ENCODE measurements around the gene GJD2.

The GJD2 gene

DNA sequence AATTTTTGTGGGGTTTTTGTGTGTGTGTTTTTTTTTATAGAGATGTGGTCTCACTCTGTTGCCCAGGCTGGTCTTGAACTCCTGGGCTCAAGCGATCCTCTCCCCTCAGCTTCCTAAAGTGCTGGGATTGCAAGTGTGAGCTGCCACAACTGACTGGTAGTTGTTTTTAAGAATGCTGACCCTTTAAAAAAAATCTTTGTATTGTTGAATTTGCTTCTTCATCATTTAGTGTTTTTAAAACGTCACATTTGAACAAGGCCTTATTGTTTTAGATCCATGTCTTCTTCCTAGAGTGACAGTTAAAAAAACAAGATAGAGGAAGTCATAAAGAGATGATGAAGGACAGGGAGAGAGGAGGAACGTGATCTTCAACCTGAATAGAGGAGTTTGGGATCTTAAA is 24.1 kb downstream of the GJD2 start:
- no peak for DNase-seq (ENCODE audit: extremely low read depth, insufficient read length)
- H3K4me3 ChIP-seq (replicated peaks; ENCODE audit: low read depth, low read length): no peak overlapping the region
- TF ChIP-seq, protein P1, sequence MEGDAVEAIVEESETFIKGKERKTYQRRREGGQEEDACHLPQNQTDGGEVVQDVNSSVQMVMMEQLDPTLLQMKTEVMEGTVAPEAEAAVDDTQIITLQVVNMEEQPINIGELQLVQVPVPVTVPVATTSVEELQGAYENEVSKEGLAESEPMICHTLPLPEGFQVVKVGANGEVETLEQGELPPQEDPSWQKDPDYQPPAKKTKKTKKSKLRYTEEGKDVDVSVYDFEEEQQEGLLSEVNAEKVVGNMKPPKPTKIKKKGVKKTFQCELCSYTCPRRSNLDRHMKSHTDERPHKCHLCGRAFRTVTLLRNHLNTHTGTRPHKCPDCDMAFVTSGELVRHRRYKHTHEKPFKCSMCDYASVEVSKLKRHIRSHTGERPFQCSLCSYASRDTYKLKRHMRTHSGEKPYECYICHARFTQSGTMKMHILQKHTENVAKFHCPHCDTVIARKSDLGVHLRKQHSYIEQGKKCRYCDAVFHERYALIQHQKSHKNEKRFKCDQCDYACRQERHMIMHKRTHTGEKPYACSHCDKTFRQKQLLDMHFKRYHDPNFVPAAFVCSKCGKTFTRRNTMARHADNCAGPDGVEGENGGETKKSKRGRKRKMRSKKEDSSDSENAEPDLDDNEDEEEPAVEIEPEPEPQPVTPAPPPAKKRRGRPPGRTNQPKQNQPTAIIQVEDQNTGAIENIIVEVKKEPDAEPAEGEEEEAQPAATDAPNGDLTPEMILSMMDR (IDR thresholded peaks at IDR 0.05; ENCODE audit: insufficient read depth, low read length, poor library complexity, severe bottlenecking): no peak
- H3K27me3 ChIP-seq (replicated peaks; ENCODE audit: control insufficient read depth, insufficient read depth, low read length): no peaks in the 10 kb centered on the region; the same call in 1 of the 2 replicates
- no peaks in the 10 kb centered on the region for H3K36me3 ChIP-seq (ENCODE audit: control insufficient read depth, insufficient read depth, low read length)

DNA sequence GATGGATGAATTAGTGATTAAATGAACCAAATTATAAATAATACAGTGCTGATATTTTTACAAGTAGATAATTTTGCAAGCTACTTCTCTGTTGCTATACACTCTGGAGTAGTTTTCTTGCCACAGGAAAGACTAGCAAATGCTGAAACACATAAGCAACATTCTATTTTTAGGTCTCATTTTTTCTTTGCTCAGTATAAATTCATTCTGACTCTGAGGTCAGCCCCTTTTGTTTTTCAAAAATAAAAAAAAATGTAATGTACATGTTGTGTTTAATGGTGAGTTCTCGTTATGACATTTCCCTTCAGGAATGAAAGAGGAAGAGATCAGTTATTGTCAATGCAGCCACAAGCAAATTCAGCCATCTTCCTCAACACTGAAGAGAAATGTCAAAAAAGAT is 24.9 kb downstream of the GJD2 start:
- TF ChIP-seq, protein P1 (IDR thresholded peaks at IDR 0.05; ENCODE audit: insufficient read depth, low read length, poor library complexity, severe bottlenecking): no peak
- H3K4me3 ChIP-seq (replicated peaks; ENCODE audit: low read depth, low read length): no peak overlapping the region
- no peak for DNase-seq (ENCODE audit: extremely low read depth, insufficient read length)
- no peaks in the 10 kb centered on the region for H3K36me3 ChIP-seq (ENCODE audit: control insufficient read depth, insufficient read depth, low read length)
- H3K27me3 ChIP-seq (replicated peaks; ENCODE audit: control insufficient read depth, insufficient read depth, low read length): no peaks in the 10 kb centered on the region; the same call in 1 of the 2 replicates

DNA sequence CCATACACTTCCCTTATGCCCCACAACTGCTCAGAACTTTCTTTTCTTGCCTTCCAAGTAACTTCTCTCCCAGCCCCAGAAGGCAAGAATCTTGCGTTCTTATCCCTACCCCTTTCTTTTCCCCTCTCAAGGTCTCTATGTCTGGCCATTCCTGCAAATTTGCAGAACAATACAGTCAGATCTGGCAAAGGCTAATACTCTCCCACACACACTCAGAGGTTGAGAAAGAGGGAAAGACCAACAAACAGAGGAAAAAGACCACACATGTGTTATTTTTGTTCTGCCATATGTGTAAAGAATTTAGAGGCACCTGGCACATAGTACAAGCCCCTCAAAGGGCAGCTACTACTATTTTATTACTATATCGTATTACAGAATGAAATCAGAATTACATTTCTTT is 25.7 kb downstream of the GJD2 start:
- no peaks in the 10 kb centered on the region; the same call in 1 of the 2 replicates for H3K27me3 ChIP-seq (replicated peaks; ENCODE audit: control insufficient read depth, insufficient read depth, low read length)
- TF ChIP-seq, protein P1 (IDR thresholded peaks at IDR 0.05; ENCODE audit: insufficient read depth, low read length, poor library complexity, severe bottlenecking): no peak
- no peak overlapping the region for H3K4me3 ChIP-seq (replicated peaks; ENCODE audit: low read depth, low read length)
- H3K36me3 ChIP-seq (ENCODE audit: control insufficient read depth, insufficient read depth, low read length): no peaks in the 10 kb centered on the region
- DNase-seq (ENCODE audit: extremely low read depth, insufficient read length): no peak

DNA sequence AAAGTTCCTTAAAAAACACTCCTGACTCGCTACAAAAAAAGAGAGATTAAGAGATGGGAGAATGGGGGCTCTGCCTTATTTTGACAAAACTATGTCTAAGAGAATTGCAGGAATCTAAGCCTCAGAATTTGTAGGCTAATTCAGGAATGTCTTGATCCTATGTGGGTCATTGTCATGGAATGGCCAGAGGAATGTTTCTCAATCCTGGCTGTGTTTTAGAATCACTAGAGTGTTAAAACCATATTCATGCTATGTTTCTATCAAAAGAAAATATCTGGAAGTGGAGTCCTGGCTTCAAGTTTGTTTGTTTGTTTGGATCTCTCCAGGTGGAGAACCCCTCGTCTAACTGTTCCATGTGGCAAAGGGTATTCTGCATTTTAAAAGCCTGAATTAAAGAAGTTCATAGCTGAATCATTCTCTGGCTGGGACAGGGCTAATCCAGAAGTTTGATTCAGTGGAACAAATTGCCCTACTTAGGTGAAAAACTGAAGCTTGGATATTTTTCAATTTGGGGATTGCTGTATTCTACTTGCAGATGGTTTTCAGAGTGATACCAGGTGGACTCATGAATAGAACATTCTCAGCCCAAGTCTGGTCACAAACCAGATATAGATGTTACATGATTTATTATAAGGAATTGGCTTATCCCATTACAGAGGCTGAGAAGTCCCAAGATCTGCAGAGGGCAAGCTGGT is 28.2 kb downstream of the GJD2 start:
- Histone ChIP-seq H3K4me3 (replicated peaks; ENCODE audit: low read depth, low read length) (no peak overlapping the region), H3K36me3 (ENCODE audit: control insufficient read depth, insufficient read depth, low read length) (no peaks in the 10 kb centered on the region), H3K27me3 (replicated peaks; ENCODE audit: control insufficient read depth, insufficient read depth, low read length) (no peaks in the 10 kb centered on the region; the same call in 1 of the 2 replicates)
- no peak for DNase-seq (ENCODE audit: extremely low read depth, insufficient read length)
- TF ChIP-seq, protein P1 (IDR thresholded peaks at IDR 0.05; ENCODE audit: insufficient read depth, low read length, poor library complexity, severe bottlenecking): no peak

DNA sequence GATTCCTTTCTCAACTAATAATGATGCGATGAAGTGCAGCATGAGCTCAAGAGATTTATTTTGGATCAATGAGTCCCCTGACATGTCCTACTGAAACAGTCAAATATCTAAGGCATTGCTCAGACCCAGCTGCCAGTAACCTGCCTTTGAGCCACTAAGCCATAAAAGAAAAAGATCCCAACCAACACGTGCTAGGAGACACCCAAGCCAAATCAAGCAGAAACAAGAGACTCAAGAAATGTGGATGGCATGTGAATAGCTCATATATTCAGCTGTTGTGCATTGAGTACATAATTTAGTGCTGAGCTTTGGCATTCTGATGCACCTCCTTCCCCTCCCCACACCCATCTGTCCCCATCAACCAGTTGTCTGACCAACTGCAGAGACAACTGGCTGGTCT is 29.2 kb downstream of the GJD2 start:
- no peak for DNase-seq (ENCODE audit: extremely low read depth, insufficient read length)
- TF ChIP-seq, protein P1 (IDR thresholded peaks at IDR 0.05; ENCODE audit: insufficient read depth, low read length, poor library complexity, severe bottlenecking): no peak
- no peak overlapping the region for H3K4me3 ChIP-seq (replicated peaks; ENCODE audit: low read depth, low read length)
- no peaks in the 10 kb centered on the region; the same call in 1 of the 2 replicates for H3K27me3 ChIP-seq (replicated peaks; ENCODE audit: control insufficient read depth, insufficient read depth, low read length)
- H3K36me3 ChIP-seq (ENCODE audit: control insufficient read depth, insufficient read depth, low read length): no peaks in the 10 kb centered on the region
